GM18867 (cell line): ENCODE results near the gene INSC.

Experiments used
- ATAC-seq: cut with Tn5 transposase; IDR thresholded peaks from one replicate; pipeline ENCODE4 v1.9.1; 2021; ENCODE audit warnings: mild to moderate bottlenecking, moderate library complexity; ENCODE audit not compliant: unreplicated experiment

INSC gene

DNA sequence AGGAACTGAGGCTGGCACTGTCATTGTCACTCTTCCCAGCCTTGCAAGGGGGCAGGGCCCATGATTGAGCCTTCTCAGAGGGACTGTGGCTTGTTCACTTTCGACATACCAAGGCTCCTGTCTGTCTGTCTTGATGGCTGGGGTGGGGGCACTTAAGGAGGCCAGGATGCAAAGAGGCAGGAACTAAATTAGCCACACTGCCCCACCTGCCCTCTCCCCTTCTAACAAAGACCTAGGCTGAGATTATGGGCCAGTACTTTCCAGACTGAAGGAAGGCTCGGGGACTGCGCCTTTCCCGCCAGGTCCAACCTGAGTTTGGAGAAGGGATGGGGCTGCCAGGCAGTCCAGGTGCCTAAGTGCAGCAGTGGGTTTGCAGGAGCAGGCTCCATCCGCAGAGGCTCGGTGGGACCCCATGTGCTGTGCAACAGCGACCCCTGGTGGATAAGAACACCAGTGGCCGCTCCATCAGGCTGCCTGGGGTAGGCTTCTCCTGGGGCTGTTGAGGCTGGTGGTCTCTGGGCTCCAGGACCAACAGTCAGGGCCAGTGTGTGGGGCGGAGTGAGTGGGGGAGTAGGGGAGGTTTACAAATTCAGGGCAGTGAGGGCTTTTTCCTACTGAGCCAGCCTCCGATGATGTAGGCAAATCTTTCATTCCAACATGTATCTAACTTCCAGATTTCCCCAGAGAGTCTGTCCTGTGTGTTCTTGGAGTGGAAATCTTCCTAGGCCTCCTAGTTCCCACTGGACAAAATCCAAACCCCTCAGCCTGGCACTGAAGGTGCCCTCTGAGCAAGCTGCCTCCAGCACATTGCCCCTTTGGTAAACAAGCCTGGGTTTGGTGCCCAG, 93.9 kb downstream of the INSC start:
- ATAC-seq, result peak; percentile 94

DNA sequence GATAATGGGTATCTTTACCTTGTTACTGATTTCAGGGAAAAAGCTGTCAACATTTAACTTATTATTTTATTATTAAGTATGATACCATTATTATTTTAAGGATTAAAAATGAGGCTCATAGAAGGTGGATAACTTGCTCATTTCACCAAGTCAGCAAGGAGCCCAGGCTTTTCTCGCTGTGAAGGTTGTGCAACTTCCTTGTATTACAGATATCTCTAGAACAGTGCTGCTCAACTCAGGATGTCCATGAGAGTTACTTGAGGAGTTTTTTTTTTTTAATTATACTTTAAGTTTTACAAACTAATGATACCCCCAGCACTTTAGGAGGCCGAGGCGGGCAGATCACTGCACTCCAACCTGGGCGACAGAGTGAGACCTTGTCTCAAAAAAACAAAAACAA, 98.2 kb downstream of the INSC start:
- no peak for ATAC-seq

DNA sequence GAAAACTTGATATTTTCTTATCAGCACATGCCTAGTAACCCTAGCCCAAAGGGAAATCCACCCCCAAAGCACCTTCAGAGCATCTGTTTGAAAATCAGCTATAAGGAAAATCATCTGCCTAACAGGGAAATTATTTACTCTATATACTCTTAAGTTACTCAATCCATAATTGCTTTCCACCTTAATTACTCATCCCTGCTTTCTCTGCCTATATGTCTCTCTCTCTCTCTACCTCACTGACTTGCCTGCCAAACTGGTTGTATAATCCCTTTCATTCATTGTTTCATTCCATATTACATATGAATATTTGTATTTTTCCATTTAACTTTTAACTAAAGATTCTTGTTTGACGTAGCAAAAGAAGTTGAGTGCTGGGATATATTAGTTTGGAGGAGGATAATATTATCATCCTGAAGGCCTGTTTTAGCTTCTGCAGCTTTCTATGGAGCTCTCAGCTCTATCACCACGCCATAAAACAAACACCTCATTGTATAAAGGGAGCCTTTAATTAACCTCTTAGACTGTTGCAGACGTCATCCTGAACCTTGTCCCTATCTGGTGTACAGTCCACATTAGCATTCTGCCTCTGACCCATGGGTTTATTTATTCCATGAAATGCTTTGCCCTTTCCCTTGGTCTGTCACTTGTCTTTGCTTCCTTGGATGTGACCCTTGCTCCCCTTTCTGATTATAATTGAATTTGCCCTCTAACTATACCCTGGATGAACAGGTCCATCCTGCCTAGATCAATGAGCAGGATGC, 98.9 kb downstream of the INSC start:
- no peak for ATAC-seq

DNA sequence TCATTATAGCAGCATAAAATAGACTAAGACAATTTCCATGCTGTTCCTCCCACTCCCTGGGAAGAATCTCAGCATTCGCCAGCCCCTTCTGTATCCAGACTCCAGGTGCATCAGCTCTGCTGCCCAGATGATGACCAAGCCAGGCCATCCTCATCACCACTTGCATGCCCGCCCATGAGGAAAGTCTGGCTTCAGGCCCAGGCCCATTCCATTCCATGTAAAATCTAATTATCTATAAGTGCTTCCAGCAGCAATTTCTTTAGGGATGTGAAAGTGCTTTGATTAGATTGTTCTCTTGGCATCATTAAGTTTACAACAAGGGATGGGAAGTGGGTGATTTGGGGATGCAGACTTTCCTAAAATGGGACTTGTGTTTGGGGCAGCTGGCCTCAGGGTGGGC, 100.3 kb downstream of the INSC start:
- no peak for ATAC-seq

DNA sequence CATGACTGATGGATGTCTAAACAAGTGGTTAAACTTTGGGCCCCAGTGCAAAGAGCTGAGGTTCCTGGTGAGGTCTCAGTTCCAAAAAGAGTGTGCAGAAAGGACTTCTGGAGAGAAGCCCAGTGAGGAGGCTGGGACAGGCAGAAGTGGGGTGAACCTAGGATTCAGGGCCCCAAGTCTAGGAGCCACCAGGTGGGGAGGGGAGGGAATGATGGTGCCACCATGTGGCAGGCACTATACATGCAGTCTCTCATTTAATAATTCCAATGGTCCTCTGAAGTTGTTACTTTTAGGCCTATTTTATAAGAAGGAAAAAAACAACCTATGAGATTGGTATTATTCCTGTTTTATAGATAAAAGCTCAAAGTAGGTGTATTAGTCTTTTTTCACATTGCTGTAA, 102.0 kb downstream of the INSC start:
- ATAC-seq, result peak; percentile 65

DNA sequence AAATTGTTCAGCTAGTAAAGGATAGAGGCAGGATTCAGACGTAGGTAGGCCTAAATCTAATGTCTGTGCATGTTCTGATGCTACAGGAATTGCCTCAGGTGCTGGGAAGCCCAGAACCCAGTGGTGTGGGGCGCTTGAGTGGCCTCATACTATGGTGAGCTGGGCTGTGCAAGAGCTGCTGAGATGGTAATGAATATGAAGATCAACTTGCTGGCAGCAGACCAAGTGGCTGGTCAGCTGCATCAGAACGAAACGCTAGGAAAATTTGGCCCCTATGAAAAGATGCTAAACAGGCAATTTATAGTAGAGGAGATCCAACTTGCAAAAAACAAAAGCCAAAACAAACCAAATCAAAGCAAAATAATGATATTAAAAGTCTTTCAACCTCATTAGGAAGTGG, 102.7 kb downstream of the INSC start:
- no peak for ATAC-seq

DNA sequence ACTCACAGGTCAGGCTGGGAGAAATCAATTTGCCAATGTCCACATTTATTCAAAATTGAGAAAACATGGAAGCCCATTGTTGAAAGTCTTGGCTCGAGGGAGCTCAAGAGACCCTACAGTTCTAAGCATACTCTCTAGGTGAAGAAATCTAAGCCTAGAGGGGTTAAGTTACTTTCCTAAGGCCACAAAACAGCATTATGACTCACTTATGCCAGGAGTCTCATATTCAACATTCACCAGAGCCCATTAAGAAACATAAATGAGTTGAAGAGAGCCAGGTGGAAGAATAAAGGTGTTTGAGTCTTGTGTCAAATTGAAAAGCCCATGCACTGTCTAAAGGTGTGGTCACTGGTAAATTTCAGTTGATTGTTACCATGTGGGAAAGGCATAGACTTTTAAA, 108.1 kb downstream of the INSC start:
- no peak for ATAC-seq

DNA sequence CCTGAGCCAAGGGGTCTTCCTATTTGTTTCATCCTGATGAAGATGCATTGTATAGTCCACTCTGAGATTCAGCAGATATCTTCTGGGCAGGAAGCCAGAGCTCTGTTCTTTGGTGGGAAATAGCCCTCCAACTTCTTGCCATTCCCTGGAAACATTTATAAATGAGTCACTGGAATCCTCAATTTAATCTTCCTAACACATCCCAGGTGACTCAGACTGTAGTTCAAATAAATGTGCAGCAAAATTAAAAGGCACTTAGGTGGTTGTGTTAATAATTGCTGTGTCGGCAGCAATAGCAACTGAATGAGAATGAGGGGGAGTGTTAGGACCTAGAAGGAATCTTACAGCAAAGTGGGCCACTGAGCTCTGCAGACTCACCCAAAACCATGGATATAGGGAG, 108.6 kb downstream of the INSC start:
- ATAC-seq, result no peak

DNA sequence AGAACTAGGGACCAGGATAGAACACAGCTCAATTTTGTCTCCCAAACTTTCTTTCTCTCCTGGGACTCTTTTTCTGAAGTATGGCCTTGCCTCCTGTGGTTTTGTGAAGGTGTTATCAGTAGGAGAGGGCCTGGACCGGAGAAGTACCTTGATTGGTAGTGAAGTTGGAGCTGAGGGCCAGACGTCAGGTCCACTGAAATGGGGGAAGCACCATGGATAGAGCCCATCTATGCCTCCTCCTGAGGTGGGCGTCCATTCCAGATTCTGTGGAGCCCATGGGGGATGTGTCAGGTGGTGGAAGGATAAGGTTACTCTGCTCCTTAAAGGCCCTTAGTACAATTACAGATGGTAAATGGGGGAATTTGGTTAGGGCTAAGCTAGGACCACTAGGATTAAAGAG, 109.7 kb downstream of the INSC start:
- no peak for ATAC-seq

DNA sequence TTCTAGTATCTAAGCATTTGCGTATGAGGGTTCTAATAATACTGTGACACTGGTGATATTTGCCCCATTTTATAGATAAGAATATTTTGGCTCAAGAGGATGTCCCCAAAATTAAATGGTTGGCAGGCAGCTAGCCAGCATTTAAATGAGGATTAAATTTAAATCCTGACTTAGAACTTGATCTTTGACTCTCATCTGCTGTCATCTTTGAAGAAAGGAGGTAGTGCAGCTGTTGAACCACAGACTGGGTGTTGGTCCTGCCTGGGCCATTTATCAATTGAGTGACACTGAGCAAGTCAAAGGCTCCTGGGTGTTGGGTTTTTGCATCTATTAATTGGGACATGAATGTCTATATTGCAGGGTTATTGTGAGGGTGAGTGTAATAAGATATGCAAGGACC, 112.3 kb downstream of the INSC start:
- no peak for ATAC-seq

DNA sequence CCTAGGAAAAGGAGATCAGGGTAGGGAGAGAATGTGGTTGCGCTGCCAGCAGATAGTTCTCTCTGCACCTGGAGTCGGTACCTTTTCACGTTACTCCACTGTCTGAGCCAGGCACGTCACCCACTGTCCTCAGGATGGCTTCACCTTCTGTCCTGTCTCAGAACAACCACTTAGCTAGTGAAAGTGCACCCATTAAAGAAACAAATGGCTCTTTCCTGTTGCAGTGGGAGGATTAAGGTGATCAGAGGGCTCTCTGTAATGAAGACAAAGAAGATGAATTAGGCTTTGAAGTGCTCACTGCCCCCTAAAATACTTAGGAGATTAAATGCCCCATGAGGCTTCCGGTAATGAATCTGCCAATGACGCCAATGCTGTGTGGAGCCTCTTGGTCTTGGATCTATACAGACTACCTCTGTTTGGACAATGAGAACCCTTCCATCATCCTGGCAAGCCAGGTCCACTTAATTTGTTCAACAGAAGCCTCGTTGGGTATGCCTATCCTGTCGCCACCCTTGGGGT, 113.7 kb downstream of the INSC start:
- no peak for ATAC-seq

DNA sequence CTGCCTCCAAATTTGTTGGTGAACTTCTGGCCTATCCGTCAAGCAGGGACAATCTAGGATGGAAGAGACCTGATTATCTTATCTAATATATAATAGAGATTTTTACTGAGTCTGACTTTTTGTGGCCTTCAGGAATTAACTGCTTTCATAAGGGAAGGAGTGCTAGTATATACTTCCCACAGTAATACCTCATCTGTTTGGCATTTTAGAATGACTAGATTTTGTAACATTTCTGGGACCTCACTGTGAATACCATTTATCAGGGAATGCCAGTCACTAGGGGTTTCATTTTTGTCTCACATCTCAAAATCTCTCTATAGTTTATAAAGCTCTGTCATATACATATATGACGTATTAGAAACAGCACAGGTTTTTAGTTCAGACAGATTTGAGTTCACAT, 114.3 kb downstream of the INSC start:
- no peak for ATAC-seq

DNA sequence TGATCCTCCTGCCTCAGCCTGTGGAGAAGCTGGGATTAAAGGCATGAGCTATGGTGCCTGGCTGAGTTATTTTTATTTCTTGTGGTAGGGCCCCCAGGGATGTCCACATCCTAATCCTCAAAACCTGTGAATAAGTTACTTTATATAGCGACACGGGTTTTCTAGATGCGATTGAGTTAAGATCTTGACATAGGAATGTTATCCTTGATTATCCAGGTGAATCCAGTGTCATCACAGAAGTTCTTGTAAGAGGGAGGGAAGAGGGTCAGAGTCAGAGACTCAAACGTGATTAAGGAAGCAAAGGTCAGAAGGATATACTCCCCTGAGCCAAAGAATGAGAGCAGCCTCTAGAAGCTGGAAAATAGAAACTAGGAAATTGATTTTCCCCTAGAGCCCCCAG, 117.8 kb downstream of the INSC start:
- no peak for ATAC-seq

DNA sequence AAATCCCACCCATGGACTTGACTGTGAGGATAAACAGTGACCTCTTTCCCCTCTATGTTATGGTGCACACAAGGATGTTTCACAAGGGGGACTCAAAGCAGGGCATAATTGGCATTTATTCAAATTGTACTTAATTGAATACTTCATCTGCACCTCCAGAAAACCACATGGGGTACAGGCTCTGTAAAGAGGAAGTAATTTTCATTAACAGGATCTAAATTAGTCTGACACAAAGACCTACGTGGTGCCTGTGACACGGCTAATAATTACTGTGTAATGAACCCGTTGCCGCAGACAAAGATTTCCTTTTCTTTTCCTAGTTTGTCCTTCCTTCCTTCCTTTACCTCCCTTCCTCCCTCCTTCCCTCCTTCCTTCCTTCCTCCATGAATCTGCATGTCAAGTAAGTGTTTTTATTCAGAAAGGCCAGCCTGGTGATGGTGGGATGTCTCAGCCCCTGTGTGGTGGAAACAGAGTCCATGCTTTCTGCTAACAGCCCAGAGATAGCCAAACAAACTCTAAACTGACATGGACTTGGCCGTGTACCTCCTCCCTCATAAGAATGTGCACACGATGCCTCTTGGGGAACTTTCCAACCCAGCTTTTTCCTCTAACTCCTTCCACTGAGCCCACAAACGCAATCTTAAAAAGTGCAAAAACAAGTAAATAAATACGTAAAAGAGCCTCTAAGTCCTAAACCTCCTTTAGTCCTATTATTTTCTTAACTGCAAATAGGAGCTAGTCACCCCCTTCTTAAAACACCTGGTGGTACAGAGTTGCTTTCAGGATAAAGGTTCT, 118.8 kb downstream of the INSC start:
- ATAC-seq, result peak; percentile 71

DNA sequence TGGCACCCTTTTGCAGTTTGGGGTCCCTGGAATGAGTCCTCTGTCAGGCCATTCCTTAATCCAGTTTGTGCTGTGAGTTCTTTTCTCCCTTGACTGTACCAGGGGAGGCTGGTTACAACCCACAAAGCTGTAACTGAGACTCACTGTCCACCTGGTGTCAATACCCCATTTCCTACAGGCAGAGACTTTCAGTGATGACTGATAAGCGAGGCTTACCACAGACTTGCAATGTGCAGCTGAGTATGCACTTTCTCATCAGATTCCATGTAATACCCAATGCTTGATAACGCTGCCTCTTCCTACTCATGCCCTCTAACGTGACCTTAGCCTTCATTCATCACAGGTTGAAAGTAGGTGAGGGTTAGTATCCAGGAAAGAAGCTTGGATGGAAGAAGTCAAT, 120.1 kb downstream of the INSC start:
- ATAC-seq, result no peak

DNA sequence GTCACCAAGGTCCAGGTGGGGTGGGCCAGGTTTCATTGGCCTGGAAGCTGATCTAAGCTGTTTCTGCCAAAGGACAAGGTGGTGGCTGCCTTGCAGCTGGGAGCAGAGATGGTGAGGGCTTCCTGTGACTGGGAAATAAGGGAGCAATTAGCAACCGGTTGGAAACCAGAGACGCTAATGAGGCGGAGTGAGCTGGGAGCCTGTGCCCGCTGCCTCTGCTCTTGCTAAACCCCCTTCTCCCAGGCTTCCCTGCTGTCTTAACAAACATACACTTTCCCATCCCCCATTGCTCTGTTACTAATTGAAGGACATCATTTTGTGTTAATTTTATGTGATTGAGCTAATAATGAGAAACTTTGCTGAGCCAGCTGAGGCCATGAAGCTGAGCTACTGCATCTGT, 121.8 kb downstream of the INSC start:
- ATAC-seq, result no peak

DNA sequence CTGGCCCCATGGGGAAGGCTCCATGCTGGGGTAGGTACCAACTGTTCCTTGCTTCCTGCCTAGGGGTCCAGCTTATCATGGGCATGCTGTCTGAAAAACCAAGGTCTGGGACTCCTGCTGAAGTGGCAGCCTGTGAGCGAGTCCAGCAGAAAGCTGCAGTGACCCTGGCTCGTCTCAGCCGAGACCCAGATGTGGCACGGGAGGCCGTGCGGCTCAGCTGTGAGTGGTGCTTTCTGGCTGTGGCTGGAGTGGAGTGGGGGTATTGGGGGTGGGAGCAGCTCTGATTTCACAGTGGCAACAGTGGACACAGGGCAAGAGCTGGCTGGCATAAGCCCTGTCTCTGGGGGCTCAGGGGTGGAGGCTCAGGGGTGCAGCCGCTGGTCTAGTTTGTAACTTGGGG, 124.1 kb downstream of the INSC start:
- no peak for ATAC-seq

DNA sequence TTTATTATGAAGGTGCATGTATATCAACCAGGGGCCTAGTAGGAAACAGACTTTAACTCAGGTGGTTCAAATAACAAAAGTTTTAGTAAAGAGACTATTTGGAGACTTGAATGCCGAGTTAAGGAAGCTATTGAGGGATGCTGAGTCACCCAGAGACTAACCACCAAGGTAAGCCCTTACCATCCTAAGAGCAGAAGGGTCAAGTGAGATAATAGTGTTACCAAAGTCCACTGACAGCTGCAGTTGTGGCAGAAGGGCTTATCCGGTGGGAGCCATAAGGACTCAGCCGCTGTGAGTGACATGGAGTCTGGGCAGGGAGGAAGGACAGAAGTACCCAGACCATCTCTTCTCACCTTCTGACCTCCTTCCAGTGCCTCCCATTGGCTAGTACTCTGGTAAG, 134.0 kb downstream of the INSC start:
- no peak for ATAC-seq

DNA sequence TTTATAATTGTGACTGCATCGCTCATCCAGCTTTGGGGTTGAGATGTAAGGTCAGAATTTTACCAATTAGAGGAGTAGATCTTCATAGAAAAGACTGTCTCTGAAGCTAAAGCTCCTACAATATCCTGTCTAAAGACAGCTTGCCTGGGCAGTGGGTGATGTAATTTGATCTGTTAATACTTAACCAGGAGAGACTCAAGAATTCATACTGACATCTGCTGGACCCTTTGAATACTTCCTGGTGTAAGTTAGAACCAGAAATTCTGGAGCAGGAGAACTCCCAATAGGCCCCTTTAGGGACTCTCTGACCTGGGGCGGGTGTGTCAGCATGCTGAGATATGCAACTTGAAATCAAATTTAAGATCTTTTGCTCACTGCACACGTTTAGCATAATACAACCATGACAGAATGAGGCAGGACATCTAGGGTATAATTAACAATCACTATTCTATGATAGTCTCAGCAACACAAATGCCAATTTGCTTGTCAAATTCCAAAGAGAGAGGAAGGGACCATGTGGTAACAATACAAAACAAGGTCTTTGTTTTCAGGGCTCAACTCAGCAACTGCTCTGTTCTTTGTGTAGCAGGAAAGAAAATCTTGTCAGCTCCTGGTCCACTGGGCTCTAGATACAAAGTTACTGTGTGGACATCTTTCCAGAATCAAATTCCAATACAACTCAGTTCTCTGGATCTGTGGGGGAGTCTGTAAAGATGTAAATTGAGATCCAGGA, 143.9 kb downstream of the INSC start:
- ATAC-seq, result no peak

DNA sequence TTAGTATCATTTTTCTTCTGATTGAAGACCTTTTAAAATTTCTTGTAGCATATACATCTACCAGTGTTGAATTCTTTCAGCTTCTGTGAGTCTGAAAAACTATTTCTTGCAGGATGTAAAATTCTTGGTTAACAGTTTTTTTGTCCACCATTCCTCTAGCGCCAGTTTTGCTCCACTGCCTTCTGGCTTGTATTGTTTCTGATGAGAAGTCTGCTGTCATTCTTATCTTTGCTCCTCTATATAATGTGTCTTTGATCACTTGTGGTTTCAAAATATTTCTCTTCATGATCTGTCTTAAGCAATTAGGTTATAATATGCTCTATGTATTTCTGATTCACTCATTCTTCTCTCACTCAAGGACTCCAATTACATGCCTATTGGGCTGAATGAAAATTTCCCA, 152.3 kb downstream of the INSC start:
- no peak for ATAC-seq

DNA sequence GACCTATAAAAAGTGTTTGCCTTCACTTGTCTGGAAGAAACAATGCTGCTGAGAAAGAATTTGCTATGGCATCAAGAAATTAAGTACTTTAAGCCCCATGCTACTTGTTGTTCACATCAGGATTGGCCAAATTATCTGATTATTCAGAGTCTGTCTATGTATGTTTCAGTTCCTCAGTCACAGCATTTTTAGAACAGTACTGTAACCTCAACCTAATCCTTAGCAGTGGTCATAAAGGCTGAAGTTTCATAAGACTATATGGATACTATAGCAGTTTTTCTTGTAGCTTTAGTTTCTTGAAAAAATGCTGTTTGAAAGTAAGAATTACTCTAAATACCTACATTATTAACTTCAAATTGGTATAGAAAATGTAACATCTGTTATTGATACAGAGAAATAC, 153.9 kb downstream of the INSC start:
- ATAC-seq, result no peak
